Lower leg skin (tissue), 4 donors: ENCODE measurements around the gene RNF217. TPM values are rescaled to one million over a fixed set of nuclear protein-coding genes. Genes with fewer than 3 reads are reported as not detected.

ENCODE experiments used
- DNase-seq, 2 donors: peaks; one replicate each; pipeline ENCODE4 v3.0.0-alpha.2; 2019; ENCODE audit warnings: low spot score in 2 of 2
- H3K4me3 ChIP-seq: fragments of 200-600 bp; sonication (generic); 2 replicates; pipeline ENCODE4 v1.5.1; 2017; ENCODE audit warnings: mild to moderate bottlenecking, low read depth; ENCODE audit not compliant: poor library complexity, severe bottlenecking
- POLR2A ChIP-seq, 2 donors: fragments of 450-650 bp; IDR thresholded peaks; one replicate each; pipeline ENCODE4 v1.6.1; 2016 to 2017; ENCODE audit warnings: antibody characterized with exemption in 2 of 2, mild to moderate bottlenecking in 1 of 2, moderate library complexity in 1 of 2
- WGBS, 2 donors: methylation state at CpG; one replicate each; pipeline ENCODE4 v1.1.5; 2018; 5-methylcytosine and 5-hydroxymethylcytosine counted together
- intact Hi-C: fragments of 100-400 bp; cut with DNase I; formaldehyde crosslinking; loops from one replicate; pipeline ENCODE4 v1.15.0; 2023; ENCODE audit warnings: low total_unique reads
- total RNA-seq, 4 donors: library from RNA; depleted of rRNA; stranded (reverse); fragments of >200 nt; gene quantifications; one replicate each; pipeline ENCODE4 v1.1.0, GENCODE V29; 2016
- TF ChIP-seq, protein P1 (sequence below), 3 donors: fragments of 450-650 bp; IDR thresholded peaks; one replicate each; pipeline ENCODE4 v1.5.1; 2016; ENCODE audit warnings: antibody characterized with exemption in 3 of 3, mild to moderate bottlenecking in 3 of 3, moderate library complexity in 2 of 3

The RNF217 gene
- total RNA-seq, 4 donors from 2014 or later: 17.2 to 35.2 (median 25.1) TPM

DNA sequence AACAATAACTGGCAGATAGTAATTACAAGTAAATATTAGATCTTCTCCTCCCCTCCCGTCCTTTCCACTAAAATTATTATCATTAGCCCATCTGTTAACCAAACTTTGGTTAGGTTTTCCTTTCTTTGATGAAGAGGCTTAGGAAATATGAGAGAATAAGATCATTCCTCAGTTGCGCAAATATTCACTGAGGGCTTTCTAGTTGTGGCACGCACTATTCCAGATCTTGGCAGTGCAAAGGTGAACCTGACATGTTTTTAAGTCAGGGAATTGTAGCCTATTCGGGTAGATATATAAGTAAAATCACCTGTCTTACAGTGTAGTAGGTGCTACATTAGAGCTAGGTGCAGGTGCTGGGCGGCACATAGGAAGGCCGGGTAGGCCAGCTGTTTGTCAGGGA lies 31.1 kb downstream of the RNF217 start:
- no peak overlapping the region for H3K4me3 ChIP-seq
- WGBS, 2 donors: 71 to 81% methylated on average over 6 of the region's 6 CpGs
- no peak for DNase-seq
- intact Hi-C loops: loop anchor here (2.0 kb wide), 1 partner anchor 61 kb away; no protein-coding TSS in a partner anchor
- TF ChIP-seq, protein P1, sequence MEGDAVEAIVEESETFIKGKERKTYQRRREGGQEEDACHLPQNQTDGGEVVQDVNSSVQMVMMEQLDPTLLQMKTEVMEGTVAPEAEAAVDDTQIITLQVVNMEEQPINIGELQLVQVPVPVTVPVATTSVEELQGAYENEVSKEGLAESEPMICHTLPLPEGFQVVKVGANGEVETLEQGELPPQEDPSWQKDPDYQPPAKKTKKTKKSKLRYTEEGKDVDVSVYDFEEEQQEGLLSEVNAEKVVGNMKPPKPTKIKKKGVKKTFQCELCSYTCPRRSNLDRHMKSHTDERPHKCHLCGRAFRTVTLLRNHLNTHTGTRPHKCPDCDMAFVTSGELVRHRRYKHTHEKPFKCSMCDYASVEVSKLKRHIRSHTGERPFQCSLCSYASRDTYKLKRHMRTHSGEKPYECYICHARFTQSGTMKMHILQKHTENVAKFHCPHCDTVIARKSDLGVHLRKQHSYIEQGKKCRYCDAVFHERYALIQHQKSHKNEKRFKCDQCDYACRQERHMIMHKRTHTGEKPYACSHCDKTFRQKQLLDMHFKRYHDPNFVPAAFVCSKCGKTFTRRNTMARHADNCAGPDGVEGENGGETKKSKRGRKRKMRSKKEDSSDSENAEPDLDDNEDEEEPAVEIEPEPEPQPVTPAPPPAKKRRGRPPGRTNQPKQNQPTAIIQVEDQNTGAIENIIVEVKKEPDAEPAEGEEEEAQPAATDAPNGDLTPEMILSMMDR (IDR thresholded peaks at IDR 0.05): no peak
- TF ChIP-seq POLR2A (IDR thresholded peaks at IDR 0.05): no peak

DNA sequence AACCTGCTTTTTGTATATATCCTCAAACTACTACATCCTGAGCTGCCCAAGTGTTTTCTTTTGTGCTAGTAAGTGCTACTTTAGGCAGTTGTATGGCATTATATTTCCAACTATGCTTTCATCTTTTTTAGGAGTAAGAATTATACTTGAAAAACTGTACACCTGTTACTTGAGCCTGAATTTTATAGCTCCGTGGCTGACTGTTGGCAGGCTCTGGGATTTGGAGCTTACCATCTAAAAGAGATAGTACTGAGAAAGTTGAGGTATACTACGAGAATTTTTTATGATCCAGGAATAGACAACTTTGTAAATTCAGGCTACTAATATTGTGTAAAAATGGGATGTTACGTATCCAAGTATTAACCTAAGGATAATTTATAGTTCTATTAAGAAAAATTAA lies 32.4 kb downstream of the RNF217 start:
- no peak overlapping the region for H3K4me3 ChIP-seq
- TF ChIP-seq POLR2A (IDR thresholded peaks at IDR 0.05): no peak
- TF ChIP-seq, protein P1 (IDR thresholded peaks at IDR 0.05): no peak
- DNase-seq: no peak
- WGBS, 2 donors: 75% methylated on average over 3 of the region's 3 CpGs
- intact Hi-C loops: no loop called here

DNA sequence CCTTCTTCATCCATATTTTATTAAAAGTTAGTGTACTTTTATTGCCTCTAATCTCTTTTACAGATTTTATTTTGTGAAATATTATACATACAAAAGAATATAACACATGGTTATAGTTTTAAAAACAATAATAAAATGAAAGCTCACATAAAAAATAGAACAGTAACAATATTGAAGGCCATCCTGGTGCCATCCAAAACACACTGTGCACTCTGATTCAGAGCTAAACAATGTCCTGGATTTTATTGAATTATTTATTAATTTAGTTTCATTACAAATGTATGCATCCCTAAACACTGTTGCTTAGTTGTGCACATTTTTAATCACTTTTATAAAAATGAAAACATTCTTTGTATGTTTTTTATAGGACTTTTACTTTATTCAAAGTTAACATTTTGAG lies 32.9 kb downstream of the RNF217 start:
- TF ChIP-seq, protein P1 (IDR thresholded peaks at IDR 0.05): no peak
- no peak for DNase-seq
- intact Hi-C loops: no loop called here
- no peak overlapping the region for H3K4me3 ChIP-seq

DNA sequence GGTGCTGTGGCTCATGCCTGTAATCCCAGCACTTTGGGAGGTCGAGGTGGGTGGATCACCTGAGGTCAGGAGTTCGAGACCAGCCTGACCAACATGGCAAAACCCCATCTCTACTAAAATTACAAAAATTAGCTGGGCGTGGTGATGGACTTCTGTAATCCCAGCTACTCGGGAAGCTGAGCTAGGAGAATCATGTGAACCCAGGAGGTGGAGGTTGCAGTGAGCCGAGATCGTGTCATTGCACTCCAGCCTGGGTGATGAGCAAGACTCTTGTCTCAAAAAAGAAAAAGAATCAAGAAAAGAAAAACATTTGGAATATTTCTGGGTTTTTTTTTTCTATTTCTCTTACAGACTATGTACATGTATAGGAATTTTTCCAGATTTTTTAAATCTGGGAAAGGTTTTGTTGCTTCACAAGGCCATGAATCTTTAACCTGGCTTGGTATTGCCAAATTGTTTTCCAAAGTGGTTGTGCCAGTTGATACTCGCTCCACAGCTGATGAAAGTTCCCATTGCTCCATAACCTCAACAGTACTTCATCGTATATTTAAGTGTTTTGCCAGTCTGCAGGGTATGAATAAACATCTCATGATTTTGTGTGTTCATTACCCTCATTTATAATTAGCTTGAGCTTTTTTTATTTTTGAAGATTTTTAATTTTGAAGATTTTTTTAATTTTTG lies 33.5 kb downstream of the RNF217 start:
- intact Hi-C loops: no loop called here
- TF ChIP-seq POLR2A (IDR thresholded peaks at IDR 0.05): no peak
- TF ChIP-seq, protein P1 (IDR thresholded peaks at IDR 0.05): no peak
- H3K4me3 ChIP-seq: no peak overlapping the region
- 87 to 88% methylated on average over 8 of the region's 8 CpGs for WGBS, 2 donors
- DNase-seq: no peak

DNA sequence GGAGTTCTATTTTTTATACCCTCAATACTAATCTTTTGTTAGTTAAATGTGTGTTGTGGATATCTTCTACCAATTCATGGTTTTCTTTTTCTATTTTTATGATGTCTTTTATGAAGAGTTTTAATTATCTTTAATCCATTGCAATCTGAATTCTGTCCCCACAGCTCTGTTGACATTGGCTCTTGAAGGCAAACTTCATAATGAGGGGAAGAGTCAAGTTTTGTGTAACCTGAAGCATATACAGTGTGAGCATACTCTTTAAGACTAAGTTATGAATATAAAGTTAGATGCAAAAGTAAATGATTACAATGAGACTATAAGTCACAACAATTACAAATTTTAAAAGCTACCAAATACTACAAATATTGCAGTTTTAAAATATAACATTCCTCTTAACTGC lies 34.2 kb downstream of the RNF217 start:
- no peak overlapping the region for H3K4me3 ChIP-seq
- no peak for DNase-seq
- intact Hi-C loops: no loop called here
- TF ChIP-seq, protein P1 (IDR thresholded peaks at IDR 0.05): no peak
- TF ChIP-seq POLR2A (IDR thresholded peaks at IDR 0.05): no peak
